Measurements from ENCODE around the gene PLXNB2.

The PLXNB2 gene

GRCh38 chr22:50313021-50313420, 5.6 kb upstream of the PLXNB2 start:
- DNase-seq = no peak

DNA sequence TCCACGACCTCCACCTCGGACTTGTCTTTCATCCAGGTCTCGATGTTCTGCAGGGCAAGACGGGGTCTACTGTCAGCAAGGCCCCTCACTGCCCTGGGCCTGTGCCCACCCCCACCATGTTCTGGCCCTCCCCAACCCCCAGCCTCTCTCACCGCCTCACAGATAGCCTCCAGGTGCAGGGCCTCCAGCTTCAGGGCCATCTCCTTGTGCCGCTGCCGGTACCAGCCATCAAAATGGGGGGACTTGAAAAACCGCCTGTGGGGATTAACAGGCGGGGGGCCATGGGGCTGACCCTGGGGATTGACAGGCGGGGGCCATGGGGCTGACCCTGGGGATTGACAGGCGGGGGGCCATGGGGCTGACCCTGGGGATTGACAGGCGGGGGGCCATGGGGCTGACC, 4.9 kb upstream of the PLXNB2 start:
- DNase-seq = no peak

DNA sequence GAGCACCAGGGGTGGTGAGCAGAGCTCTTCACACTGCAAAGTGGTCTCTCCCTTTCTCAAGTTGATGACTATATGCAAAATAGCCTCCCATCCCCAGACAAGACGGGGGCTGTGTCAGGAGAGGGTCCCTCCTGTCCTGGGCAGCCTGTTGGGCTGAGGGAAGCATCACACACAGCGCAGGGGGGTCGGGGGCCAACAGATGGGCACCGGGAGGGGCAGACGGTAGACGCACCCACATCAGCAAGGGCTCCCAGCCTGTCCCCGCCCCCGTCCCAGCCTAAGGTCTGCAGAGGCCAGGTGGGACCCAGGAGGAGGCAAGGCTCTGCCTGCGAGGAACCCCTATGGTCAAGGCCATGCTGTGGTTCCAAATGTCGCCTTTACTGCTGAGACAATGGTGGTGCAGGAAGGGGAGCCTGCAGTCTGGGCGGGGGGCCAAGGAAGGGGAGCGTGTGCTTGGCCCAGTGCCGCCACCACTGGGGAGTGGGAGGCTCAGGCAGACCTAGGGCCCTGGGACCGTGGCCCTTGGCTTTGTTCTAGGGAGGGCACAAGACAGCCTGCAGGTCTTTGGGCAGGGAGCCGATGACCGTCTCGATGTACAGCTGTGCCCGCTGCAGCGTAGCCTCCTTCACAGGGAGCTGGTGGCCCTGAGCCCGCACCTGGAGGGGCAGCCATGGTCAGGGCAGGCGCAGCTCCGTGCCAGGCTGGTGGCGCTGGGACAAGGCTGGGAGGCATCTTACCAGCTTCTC, 4.3 kb upstream of the PLXNB2 start:
- DNase-seq = no peak

GRCh38 chr22:50310949-50311444, 3.6 kb upstream of the PLXNB2 start:
- DNase-seq = no peak

DNA sequence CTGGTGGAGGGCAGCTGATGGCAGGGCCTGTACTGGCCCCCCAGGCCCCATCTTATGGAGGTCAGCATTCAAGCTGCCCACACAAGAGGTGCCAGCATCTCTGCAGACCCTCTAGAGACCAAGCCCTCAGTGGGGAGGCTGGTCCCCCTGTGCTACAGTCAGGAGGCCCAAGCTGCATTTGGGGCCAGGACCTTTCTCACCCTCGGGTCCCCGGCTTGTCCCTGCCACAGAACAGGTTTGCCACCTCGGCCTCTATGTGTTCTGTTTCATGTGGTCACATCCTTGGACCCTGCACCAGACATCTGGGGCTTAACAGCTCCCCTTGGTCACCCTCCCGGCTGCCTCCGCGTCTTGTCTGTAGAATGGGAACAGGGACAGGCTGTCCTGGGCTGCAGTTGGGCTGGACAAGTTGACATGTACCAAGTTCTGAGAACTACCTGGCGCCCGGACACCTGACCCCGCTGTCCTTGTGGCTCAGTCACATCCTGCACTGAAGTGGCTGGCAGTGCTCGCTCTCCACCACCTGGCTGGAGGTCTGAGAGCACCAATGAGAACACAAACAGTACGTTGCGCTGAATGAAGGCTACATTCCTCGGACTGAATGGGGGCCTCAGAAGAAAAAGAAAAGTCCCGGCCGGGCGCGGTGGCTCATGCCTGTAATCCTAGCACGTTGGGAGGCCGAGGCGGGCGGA, 2.7 kb upstream of the PLXNB2 start:
- DNase-seq = no peak

- no peak for DNase-seq
These were observed 2.1 kb upstream of the PLXNB2 start for GRCh38 chr22:50309601-50309991.

DNA sequence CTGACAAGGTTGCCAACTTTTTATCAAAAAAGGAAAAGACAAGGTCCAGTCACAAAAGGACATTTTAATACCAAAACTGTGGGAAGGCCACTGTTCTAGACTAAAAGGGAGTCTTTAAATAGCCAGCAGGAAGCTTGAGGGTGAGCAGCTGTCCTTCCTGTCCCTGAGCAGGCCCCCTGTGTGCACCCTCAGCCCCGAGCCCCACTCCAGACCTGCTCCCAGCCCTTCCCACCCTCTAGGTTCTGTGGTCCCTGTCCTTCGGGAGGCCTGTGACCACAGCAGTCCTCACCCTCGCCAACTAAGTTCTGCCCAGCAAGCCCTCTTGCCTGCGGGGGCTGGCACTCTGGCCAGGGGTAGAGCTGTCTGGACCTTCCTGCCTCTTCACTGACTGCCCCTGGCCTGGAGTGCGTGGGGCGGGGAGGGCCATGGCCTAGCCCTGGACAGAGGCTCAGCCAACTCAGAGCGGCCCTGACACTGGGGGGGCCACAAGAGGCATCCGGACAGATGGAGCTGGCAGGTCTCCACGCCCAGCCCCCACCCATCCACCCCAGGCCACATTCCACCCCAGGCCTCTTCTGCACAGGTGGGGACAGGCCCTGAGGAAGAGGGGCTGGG, 1.6 kb upstream of the PLXNB2 start:
- DNase-seq = peak in 1 of 56 donors; percentile 12

DNA sequence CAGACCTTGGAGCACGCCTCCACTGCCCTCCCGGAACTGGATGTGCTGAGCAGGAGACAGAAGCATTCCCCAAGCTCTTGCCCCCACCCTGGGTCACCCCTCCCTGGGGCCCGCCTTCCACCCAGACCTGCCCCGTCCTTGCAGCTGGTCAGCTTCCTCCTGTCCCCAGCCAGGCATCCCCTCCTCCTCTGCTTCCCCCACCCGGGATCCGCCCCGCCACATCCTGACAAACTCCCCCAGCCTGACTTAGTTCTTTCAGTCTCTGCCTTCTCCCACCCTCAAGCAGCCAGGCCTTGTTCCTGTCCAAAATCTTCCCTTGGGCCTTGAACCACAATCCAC, 1.1 kb upstream of the PLXNB2 start:
- DNase-seq = peak in 37 of 56 donors; percentile 19 to 69 (median 42)

- DNase-seq = peak in 3 of 56 donors; percentile 40 to 52 (median 51)
These were observed 597 bp upstream of the PLXNB2 start for GRCh38 chr22:50307890-50308596.

GRCh38 chr22:50305923-50306566, 1.4 kb downstream of the PLXNB2 start:
- peak in 35 of 56 donors; percentile 19 to 75 (median 51) for DNase-seq

- peak in 1 of 56 donors; percentile 39 for DNase-seq
These were observed 2.0 kb downstream of the PLXNB2 start for GRCh38 chr22:50305393-50305922.

GRCh38 chr22:50304528-50305392, 2.7 kb downstream of the PLXNB2 start:
- peak in 39 of 56 donors; percentile 34 to 80 (median 56) for DNase-seq

GRCh38 chr22:50303848-50304527, 3.5 kb downstream of the PLXNB2 start:
- peak in 15 of 56 donors; percentile 16 to 61 (median 47) for DNase-seq

DNA sequence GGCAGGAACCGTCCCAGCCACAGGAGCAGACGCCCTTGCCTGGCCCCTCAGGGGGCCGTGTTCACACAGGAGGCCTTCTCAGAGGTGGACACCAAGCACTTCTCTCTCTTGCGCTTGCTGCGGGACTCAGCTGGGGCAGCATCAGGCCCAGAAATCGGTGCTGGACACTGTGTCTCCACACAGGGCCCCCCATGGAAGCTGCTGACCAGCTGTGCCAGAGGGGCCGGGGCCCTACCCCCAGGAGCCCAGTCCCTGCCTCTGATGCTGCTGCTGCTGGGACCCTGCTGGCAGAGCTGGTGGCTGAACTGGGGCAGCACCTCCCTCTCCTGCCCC, 4.0 kb downstream of the PLXNB2 start:
- DNase-seq = peak in 16 of 56 donors; percentile 19 to 66 (median 38)

DNA sequence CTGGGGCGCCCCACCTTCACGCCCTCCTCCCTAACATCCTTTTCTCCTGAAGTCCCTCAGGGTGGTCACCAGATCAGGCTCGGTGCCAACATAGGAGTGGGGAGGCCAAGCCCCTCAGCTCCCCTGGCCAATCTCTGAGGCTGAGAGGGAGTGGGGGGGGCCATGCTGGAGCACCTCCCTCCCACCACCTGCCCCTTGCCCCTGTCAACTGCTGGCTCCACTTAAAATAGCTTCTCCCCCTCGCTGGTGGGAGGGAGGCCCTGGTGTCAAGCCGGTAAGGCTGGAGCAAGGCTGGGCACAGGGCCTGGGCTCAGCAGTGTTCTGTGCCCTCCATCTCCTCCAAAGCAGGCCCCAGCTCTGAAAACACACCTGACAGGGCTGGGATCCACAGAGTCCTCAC, 4.9 kb downstream of the PLXNB2 start:
- no peak for DNase-seq

- no peak for DNase-seq
These were observed 5.4 kb downstream of the PLXNB2 start for GRCh38 chr22:50302041-50302541.

DNA sequence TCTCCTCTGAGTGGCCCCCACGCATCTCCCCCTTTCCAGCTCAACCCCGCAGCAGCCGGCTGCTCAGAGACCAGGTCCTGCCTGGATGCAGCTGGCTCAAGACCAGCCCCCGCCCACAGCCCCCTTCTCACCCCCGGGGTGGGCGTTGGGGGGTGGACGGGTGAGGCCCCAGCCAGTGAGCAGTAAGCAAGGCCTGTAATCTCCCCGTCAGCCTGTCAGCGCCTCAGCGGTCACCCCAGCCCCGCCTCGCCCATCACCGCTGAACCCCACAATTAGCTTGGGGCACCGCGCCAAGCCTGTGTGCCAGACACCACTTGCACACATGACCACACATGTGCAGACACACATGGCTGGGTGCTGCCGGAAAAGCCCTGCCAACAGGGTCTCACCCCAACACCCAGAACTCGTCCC, 5.9 kb downstream of the PLXNB2 start:
- peak in 1 of 56 donors; percentile 42 for DNase-seq

- DNase-seq = no peak
These were observed 6.7 kb downstream of the PLXNB2 start for GRCh38 chr22:50300620-50301257.
